Measurements from ENCODE around the gene CATSPERE. TPM values are rescaled to one million over a fixed set of nuclear protein-coding genes. Genes with fewer than 3 reads are reported as not detected.
A peak's percentile ranks its signal among the peaks of the same experiment; 100 is the strongest.

The CATSPERE gene
- total RNA-seq, 4 donors from 2014 or later, result 0.24 to 1.4 (median 1.0) TPM

- no peak for DNase-seq (ENCODE audit: low spot score)
- no peak for TF ChIP-seq CTCF (IDR thresholded peaks at IDR 0.05)
- ATAC-seq (ENCODE audit: low FRiP score), result peak; percentile 56
Measured at GRCh38 chr1:244437086-244437468, 24.0 kb upstream of the CATSPERE start.

GRCh38 chr1:244439391-244440032 is 21.6 kb upstream of the CATSPERE start:
- DNase-seq (ENCODE audit: low spot score) (no peak), ATAC-seq (ENCODE audit: low FRiP score) (no peak)
- TF ChIP-seq CTCF (IDR thresholded peaks at IDR 0.05), result no peak

GRCh38 chr1:244442850-244443249 is 18.2 kb upstream of the CATSPERE start:
- no peak for ATAC-seq (ENCODE audit: low FRiP score)
- TF ChIP-seq CTCF (IDR thresholded peaks at IDR 0.05), result no peak

GRCh38 chr1:244444854-244445253 is 16.2 kb upstream of the CATSPERE start:
- DNase-seq (ENCODE audit: low spot score) (no peak), ATAC-seq (ENCODE audit: low FRiP score) (no peak)
- no peak for TF ChIP-seq CTCF (IDR thresholded peaks at IDR 0.05)

More at GRCh38 chr1:244442850-244443249, 18.2 kb upstream of the CATSPERE start:
- no peak for DNase-seq (ENCODE audit: low spot score)

GRCh38 chr1:244445320-244446181 is 15.5 kb upstream of the CATSPERE start:
- TF ChIP-seq CTCF (IDR thresholded peaks at IDR 0.05), result no peak
- DNase-seq (ENCODE audit: low spot score) (no peak), ATAC-seq (ENCODE audit: low FRiP score) (no peak)

GRCh38 chr1:244447024-244447423 is 14.0 kb upstream of the CATSPERE start:
- TF ChIP-seq CTCF (IDR thresholded peaks at IDR 0.05), result no peak
- no peak for DNase-seq (ENCODE audit: low spot score)
- no peak for ATAC-seq (ENCODE audit: low FRiP score)
